Mucosa of descending colon (tissue), 3 donors: ENCODE results near the gene CST1. TPM values are rescaled to one million over a fixed set of nuclear protein-coding genes. Genes with fewer than 3 reads are reported as not detected.
"Not testable (repeated sequence)": the region's sequence is repeated elsewhere in the genome, so short reads cannot be mapped to it uniquely, and the experiment has no call there.

ENCODE experiments used
- ATAC-seq: fragments of 200-7000 bp; cut with Tn5 transposase; one replicate; pipeline ENCODE4 v1.9.1; 2020; ENCODE audit warnings: mild to moderate bottlenecking, moderate library complexity
- DNase-seq, 3 donors: peaks; one replicate each; pipeline ENCODE4 v3.0.0-alpha.2; 2020
- H3K36me3 ChIP-seq: fragments of 200-600 bp; one replicate; pipeline ENCODE4 v1.8.0; 2021; ENCODE audit warnings: low read depth, mild to moderate bottlenecking
- H3K4me1 ChIP-seq: fragments of 200-600 bp; one replicate; pipeline ENCODE4 v1.8.0; 2021; ENCODE audit warnings: low read depth, mild to moderate bottlenecking
- H3K4me3 ChIP-seq: fragments of 200-600 bp; one replicate; pipeline ENCODE4 v1.8.0; 2021; ENCODE audit warnings: mild to moderate bottlenecking
- H3K9me3 ChIP-seq: fragments of 200-600 bp; one replicate; pipeline ENCODE4 v1.8.0; 2021; ENCODE audit warnings: mild to moderate bottlenecking
- CTCF ChIP-seq: fragments of 200-600 bp; IDR thresholded peaks from one replicate; pipeline ENCODE4 v1.8.0; 2022; ENCODE audit warnings: antibody characterized with exemption, mild to moderate bottlenecking
- intact Hi-C, 2 donors: fragments of 100-400 bp; cut with DNase I in 1 of 2; cut with micrococcal nuclease in 1 of 2; formaldehyde crosslinking; loops; one replicate each; pipeline versions ENCODE4 v1.11.0 to v1.11.1; 2022; cut with DNase I, micrococcal nuclease
- total RNA-seq, 3 donors: library from RNA; stranded (reverse); fragmentation: NEBNext Ultra II Directional in 2 of 3; extraction: Animal tissue kit (Norgen Biotek cat#: 25700) in 2 of 3; gene quantifications; one replicate each; pipeline versions ENCODE4 v1.2.1 to v1.2.4, GENCODE V29; 2021 to 2023
- donor health status: DM: no; HTN: no; CAD: no; lungs with moderate emphysema.
- donor health status: DM: no; HTN: no; CAD: no.
- donor health status: DM: no; HTN: yes; CAD: no.

Gene CST1
- total RNA-seq, 3 donors from 2014 or later, result not detected

- Histone ChIP-seq H3K4me3 (no peak overlapping the region), H3K36me3 (no peaks in the 10 kb centered on the region), H3K4me1 (no peaks in the 10 kb centered on the region), H3K9me3 (no peaks in the 10 kb centered on the region)
- intact Hi-C loops, result no loop called here
- peak in 1 of 3 donors; percentile 22 for DNase-seq
- peak; percentile 51 for ATAC-seq
- TF ChIP-seq CTCF, result peak; percentile 27
Observed at GRCh38 chr20:23782366-23782983, 31.7 kb upstream of the CST1 start.

- H3K4me3 ChIP-seq, H3K9me3 ChIP-seq, H3K4me1 ChIP-seq, intact Hi-C loops, H3K36me3 ChIP-seq, ATAC-seq, DNase-seq: not testable (repeated sequence)
Observed at GRCh38 chr20:23778676-23779075, 27.9 kb upstream of the CST1 start.

- H3K4me1 ChIP-seq, intact Hi-C loops, H3K4me3 ChIP-seq, H3K9me3 ChIP-seq, ATAC-seq, H3K36me3 ChIP-seq, DNase-seq: not testable (repeated sequence)
Observed at GRCh38 chr20:23777380-23777779, 26.6 kb upstream of the CST1 start.

GRCh38 chr20:23776067-23776771 is 25.5 kb upstream of the CST1 start:
- no peak for DNase-seq
- H3K4me1 ChIP-seq, result no peaks in the 10 kb centered on the region
- H3K36me3 ChIP-seq, result no peaks in the 10 kb centered on the region
- ATAC-seq, result no peak
- no peaks in the 10 kb centered on the region for H3K9me3 ChIP-seq
- no peak overlapping the region for H3K4me3 ChIP-seq
- intact Hi-C loops, result no loop called here
- no peak for TF ChIP-seq CTCF

- no peaks in the 10 kb centered on the region for H3K36me3 ChIP-seq
- intact Hi-C loops, result no loop called here
- no peak for TF ChIP-seq CTCF
- no peak for DNase-seq
- H3K4me3 ChIP-seq, result no peak overlapping the region
- ATAC-seq, result no peak
- no peaks in the 10 kb centered on the region for H3K4me1 ChIP-seq
- H3K9me3 ChIP-seq, result no peaks in the 10 kb centered on the region
Observed at GRCh38 chr20:23774081-23774480, 23.3 kb upstream of the CST1 start.

- H3K4me1 ChIP-seq, result no peaks in the 10 kb centered on the region
- intact Hi-C loops, result no loop called here
- ATAC-seq (no peak), DNase-seq (no peak)
- H3K4me3 ChIP-seq, result no peak overlapping the region
- no peak for TF ChIP-seq CTCF
- no peaks in the 10 kb centered on the region for H3K9me3 ChIP-seq
- no peaks in the 10 kb centered on the region for H3K36me3 ChIP-seq
Observed at GRCh38 chr20:23773579-23773978, 22.8 kb upstream of the CST1 start.
